Activated CD8-positive, alpha-beta memory T cell treated with anti-CD3 and anti-CD28 coated beads for 4 hours (primary cell): ENCODE measurements around the gene KCNK13.
"Not testable (repeated sequence)": the region's sequence is repeated elsewhere in the genome, so short reads cannot be mapped to it uniquely, and the experiment has no call there.

Experiments used
- DNase-seq, 2 donors: peaks; one replicate each; pipeline ENCODE4 v3.0.0-alpha.2; 2020; ENCODE audit warnings: low read depth in 2 of 2

KCNK13 gene

DNA sequence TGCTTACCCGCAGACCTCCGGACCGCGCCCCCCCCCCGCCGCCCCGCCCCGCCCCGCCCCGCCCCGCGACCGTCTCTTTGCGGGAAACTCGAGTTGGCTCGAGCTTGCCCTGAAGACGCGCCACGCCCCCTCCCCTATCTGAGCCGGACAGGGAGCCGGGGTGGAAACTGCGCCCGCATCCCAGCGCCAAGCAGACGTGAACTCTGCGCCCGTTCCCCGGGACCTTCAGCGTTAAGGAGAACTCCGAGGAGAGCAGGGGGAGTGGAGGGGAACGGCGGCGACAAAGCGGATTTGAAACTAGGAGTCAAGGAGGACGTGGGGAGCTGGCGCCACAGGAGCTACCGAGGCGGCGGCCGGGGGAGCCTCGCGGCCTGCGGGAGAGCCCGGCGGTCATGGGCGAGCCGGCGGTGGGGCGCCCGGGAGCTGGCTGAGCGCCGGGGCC is at the start of gene KCNK13:
KCNK13 (plus strand) TSS at position 310 of the 442 bp plus-strand sequence. CDS start 212 bp downstream, outside the sequence.
- no peak for DNase-seq

DNA sequence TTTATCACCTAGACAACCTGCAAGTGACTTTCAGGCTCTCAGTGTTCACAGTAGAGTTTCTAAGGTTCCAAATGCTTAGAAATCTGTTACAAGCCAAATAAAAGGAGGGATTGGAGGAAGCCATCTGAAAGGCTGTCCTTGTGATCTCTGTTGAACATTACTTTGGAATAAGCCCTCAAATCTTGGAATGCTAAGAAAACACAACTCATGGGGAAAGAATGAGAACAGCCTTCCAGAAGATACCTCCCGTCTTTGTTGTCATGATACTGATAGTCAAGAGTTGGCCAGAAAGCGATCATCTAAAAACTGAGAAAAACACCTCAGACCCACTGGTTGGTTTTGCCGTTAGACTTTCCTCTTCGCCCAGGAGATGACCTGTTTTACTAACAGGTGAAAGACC is 44.4 kb upstream of the KCNK13 start:
- DNase-seq, result no peak

- DNase-seq, result no peak
These were observed 41.8 kb upstream of the KCNK13 start for GRCh38 chr14:90019824-90020523.

- no peak for DNase-seq
These were observed 38.5 kb upstream of the KCNK13 start for GRCh38 chr14:90023176-90023896.

DNA sequence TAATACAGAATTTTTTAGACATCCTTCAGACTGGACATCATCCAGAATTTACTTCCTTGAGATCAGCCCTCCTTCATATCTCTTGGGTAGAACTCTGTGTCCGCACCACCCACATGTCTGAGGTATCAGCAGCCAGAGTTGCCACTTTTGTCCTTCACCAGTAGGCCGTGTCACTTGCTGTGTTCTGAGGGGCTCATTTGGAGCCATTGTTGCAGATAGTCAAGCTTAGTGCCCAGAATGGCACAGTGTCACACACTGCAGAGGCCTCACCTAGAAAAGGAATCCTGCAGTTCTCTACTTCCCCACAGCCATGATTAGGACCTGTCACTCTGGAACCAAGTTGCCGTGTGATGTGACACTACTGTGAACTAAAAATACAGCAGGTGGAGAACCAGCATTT is 36.9 kb upstream of the KCNK13 start:
- DNase-seq, result no peak

- not testable (repeated sequence) for DNase-seq
These were observed 35.2 kb upstream of the KCNK13 start for GRCh38 chr14:90026608-90027007.

GRCh38 chr14:90027842-90028241 is 34.0 kb upstream of the KCNK13 start:
- DNase-seq, result no peak

DNA sequence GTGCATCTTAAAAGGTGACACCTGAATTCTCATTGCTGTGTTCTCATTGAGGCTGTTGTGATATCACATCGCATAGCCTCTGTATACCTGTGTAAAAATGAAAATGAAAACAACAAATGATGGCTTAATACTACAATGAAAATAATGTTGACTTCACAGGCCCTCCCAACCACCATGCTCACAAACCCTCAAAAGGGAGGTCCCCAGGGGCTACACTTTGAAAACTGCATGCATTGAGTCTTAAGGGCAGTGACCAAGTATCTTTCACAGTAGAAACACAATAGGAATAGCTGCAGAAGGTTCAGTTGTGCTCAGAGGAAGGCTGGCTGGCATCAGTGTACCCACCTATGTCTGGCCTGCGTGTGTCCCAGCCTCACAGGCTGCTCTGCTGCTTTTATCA is 27.6 kb upstream of the KCNK13 start:
- DNase-seq, result no peak

DNA sequence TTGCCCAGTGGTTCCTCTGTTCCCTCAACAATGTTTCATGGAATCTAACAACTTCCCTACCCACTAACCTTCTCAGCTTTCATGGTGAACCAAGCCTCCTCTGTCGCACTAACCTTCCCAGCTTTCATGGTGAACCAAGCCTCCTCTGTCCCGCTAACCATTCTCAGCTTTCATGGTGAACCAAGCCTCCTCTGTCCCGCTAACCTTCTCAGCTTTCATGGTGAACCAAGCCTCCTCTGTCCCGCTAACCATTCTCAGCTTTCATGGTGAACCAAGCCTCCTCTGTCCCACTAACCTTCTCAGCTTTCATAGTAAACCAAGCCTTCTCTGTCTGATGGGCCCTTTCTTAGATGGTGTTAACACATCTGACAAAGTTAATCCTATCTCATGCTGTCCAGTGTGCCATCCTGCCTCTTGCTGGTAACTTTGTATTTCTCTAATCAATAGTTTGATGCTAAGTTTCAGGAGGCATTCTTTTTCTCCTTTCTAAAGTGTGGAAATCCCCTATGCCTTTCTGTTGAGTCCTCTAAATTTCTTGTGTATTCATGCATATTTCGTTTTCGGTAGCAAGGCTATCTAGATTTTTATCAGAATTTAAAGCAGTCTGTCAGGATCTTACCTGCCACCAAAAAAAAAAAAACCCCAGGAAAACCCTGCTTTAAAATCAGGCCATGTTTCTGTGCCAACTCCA is 26.8 kb upstream of the KCNK13 start:
- DNase-seq, result no peak

- DNase-seq, result no peak
These were observed 22.4 kb upstream of the KCNK13 start for GRCh38 chr14:90039253-90040010.

- DNase-seq, result no peak
These were observed 21.4 kb upstream of the KCNK13 start for GRCh38 chr14:90040411-90040810.

GRCh38 chr14:90042496-90043252 is 19.1 kb upstream of the KCNK13 start:
- no peak for DNase-seq

DNA sequence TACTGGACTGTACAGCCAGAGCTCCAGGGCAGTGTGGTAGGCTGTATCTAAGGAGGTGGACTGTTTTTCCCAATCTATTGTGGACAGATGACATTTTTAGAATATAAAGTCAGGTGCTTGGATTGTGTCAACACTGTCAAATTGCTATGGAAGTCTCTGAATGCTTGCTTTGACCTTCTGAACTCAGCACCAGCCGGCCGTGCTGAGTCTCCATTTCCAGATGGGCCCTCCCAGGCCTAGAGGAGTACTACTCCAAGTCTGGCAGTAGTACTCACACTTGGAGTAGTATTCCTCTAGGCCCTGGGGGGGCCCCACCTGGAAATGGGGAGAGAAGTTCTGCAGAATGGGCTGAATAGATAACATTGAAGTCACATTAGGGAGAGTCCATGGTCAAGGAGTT is 16.2 kb upstream of the KCNK13 start:
- no peak for DNase-seq

DNA sequence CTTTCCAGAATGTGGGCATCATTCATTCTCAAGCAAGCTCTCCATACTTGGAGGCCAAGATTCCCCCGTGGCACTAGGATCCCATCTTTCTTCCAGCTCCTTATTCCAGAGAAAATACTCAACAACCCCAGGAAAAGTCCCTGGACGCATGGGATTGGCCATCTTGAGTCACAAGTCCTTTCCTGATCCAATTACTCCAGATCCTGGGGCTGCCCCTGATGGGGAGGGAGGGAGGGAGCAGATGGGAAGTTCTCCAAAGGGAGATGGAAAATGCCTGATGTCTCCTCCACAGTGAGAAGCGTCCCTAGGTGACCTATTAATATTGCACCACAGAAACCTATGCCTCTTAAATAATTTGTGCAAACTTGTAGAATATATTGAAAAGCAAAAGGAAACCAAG is 12.4 kb upstream of the KCNK13 start:
- no peak for DNase-seq

- DNase-seq, result no peak
These were observed 11.5 kb upstream of the KCNK13 start for GRCh38 chr14:90050271-90050670.

DNA sequence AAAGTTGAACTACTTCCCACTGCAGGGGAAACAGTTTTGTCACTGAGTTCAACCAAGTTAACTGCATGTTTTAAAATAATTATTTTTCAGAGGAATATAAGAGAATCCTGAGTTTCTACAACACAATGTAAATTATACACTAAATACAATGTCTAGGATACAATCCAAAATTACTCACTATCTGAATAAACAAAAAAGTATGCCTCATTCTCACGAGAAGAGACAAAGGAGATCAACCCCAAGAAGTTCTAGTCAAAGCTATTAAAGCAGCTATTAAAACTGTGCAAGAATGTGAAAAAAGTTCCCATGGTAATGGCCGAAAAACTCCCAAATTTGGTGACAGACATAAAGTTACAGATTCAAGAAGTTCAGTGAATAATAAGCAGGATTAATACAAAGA is 8.8 kb upstream of the KCNK13 start:
- DNase-seq, result no peak

GRCh38 chr14:90054803-90055202 is 7.0 kb upstream of the KCNK13 start:
- DNase-seq, result no peak

DNA sequence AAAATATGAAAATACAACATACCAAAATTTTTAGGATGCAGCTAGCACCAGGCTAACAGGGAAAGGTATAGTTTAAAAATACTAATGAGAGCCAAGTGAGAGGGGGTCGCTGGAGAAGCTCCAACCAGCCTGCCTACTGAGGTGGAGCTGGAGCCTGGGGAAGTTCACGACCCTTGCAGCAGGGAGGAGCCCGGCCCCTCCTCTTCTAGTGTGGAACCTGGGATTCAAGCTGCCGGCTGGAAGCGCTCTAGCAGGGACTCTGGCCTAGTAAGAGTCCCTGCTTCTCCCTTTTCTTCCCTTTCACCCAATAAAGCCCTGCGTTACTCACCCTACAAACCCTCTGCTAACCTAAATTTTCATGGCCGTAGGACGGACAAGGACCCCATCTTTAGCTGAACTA is 5.0 kb upstream of the KCNK13 start:
- no peak for DNase-seq

GRCh38 chr14:90058876-90059458 is 2.8 kb upstream of the KCNK13 start:
- DNase-seq, result no peak

DNA sequence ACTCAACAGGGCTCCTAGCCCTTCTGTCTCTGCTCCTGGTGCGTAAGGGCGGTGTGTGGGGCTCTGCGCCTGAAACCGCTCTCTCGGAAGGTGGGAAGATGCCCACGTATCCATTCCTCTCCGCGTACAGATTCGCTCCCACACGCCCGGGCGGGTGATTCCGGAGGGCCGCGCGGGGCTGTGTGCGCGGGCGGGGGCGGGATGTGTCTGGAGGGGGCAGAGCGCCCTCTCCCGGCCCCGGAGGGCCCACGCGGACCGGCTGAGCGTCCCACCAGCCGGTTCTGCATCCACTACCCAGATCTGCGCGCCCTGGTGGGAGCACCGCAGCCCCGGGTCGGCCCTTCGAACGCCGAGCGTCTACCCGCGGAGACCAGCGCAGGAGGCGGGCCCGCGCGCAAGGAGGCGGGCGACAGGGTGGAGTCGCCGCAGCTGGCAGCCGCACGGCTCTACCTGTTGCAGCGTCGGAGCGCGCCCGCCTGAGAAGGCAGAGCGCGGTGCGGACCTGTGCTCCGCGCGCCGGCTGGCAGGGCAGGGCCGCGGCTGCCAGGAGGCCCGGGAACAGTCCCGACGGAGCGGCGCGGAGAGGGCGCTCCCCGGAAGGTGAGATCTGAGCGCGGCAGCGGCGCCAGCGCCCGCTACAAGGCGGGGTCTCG is 1.4 kb upstream of the KCNK13 start:
- peak; percentile 10 to 15 for DNase-seq
